Esophagus squamous epithelium (tissue), 5 donors: ENCODE results near the gene CSTPP1. TPM values are rescaled to one million over a fixed set of nuclear protein-coding genes. Genes with fewer than 3 reads are reported as not detected.

Experiments used
- DNase-seq: peaks from one replicate; lab custom pipeline; 2025; lab: John Stamatoyannopoulos, UW
- H3K27ac ChIP-seq, 4 donors: fragments of 200-600 bp; sonication (generic); one replicate each; pipeline ENCODE4 v1.5.1; 2016 to 2019; ENCODE audit warnings: mild to moderate bottlenecking in 1 of 4
- H3K27me3 ChIP-seq, 4 donors: fragments of 200-600 bp; sonication (generic); 1 replicate in 3 of 4; 2 replicates in 1 of 4; pipeline versions ENCODE4 v1.5.1 to v1.6.0; 2017 to 2021; ENCODE audit warnings: antibody characterized with exemption in 1 of 4
- H3K36me3 ChIP-seq, 3 donors: fragments of 200-600 bp; sonication (generic); one replicate each; pipeline ENCODE4 v1.5.1; 2016 to 2019
- H3K4me1 ChIP-seq, 3 donors: fragments of 200-600 bp; sonication (generic); one replicate each; pipeline ENCODE4 v1.5.1; 2017 to 2019
- H3K4me3 ChIP-seq, 4 donors: fragments of 200-600 bp; sonication (generic); 1 replicate in 3 of 4; 2 replicates in 1 of 4; pipeline ENCODE4 v1.5.1; 2016 to 2019; ENCODE audit warnings: mild to moderate bottlenecking in 2 of 4, moderate library complexity in 1 of 4
- H3K9me3 ChIP-seq, 3 donors: fragments of 200-600 bp; sonication (generic); one replicate each; pipeline ENCODE4 v1.5.1; 2016 to 2019
- POLR2A ChIP-seq, 4 donors: fragments of 450-650 bp; IDR thresholded peaks; one replicate each; pipeline ENCODE4 v1.6.1; 2017; ENCODE audit warnings: antibody characterized with exemption in 4 of 4, mild to moderate bottlenecking in 4 of 4, moderate library complexity in 3 of 4
- WGBS, 2 donors: methylation state at CpG; one replicate each; pipeline ENCODE4 v1.1.5; 2018; 5-methylcytosine and 5-hydroxymethylcytosine counted together
- intact Hi-C: fragments of 100-400 bp; cut with DNase I; formaldehyde crosslinking; loops from one replicate; pipeline ENCODE4 v1.15.0; 2022
- total RNA-seq, 4 donors: library from RNA; depleted of rRNA; stranded (reverse); fragments of >200 nt; gene quantifications; one replicate each; pipeline ENCODE4 v1.1.0, GENCODE V29; 2016
- TF ChIP-seq, protein P1 (sequence below), 6 experiments: fragments of 450-650 bp in 4 of 6; fragments of 200-600 bp in 2 of 6; sonication (generic) in 2 of 6; IDR thresholded peaks; one replicate each; pipeline ENCODE4 v1.5.1; 2016 to 2019; ENCODE audit warnings: antibody characterized with exemption in 6 of 6, mild to moderate bottlenecking in 4 of 6, moderate library complexity in 4 of 6
- donor health status: DM: yes; HTN: yes; CAD: no.

CSTPP1 gene
- total RNA-seq, 4 donors from 2014 or later, result 9.4 to 19.6 (median 16.4) TPM

GRCh38 chr11:46970913-46971625 is 34.5 kb downstream of the CSTPP1 start:
- no peak for DNase-seq
- Histone ChIP-seq H3K4me3 (no peak overlapping the region), H3K27ac (no peak overlapping the region), H3K9me3 (no peaks in the 10 kb centered on the region), H3K4me1 (no peaks in the 10 kb centered on the region), H3K27me3 (no peaks in the 10 kb centered on the region), H3K36me3 (no peaks in the 10 kb centered on the region)
- intact Hi-C loops, result no loop called here
- TF ChIP-seq, protein P1, sequence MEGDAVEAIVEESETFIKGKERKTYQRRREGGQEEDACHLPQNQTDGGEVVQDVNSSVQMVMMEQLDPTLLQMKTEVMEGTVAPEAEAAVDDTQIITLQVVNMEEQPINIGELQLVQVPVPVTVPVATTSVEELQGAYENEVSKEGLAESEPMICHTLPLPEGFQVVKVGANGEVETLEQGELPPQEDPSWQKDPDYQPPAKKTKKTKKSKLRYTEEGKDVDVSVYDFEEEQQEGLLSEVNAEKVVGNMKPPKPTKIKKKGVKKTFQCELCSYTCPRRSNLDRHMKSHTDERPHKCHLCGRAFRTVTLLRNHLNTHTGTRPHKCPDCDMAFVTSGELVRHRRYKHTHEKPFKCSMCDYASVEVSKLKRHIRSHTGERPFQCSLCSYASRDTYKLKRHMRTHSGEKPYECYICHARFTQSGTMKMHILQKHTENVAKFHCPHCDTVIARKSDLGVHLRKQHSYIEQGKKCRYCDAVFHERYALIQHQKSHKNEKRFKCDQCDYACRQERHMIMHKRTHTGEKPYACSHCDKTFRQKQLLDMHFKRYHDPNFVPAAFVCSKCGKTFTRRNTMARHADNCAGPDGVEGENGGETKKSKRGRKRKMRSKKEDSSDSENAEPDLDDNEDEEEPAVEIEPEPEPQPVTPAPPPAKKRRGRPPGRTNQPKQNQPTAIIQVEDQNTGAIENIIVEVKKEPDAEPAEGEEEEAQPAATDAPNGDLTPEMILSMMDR (IDR thresholded peaks at IDR 0.05), result no peak
- no peak for TF ChIP-seq POLR2A (IDR thresholded peaks at IDR 0.05)
- WGBS, 2 donors, result 91 to 92% methylated on average over 3 of the region's 3 CpGs

DNA sequence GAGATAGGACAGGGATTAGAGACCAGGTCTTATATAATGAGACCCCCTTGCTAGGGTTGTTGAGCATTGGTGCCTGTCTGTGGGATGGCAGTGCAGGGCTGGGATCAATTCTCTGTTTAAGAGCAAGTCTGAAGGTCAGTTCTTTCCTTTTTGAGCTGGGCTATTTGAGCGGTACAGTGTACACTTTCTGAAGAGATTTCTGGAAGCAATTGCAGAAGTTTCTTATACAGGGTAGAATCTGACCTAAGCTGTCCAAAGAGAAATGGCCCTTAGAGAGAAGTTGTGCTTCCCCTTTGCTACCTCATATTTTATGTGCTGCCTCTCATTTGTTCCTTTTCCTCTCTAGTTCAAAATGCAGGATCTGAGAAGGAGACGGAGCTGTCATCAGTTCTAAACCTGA is 35.8 kb downstream of the CSTPP1 start:
- Histone ChIP-seq H3K4me1 (no peaks in the 10 kb centered on the region), H3K4me3 (no peak overlapping the region), H3K27ac (no peak overlapping the region), H3K9me3 (no peaks in the 10 kb centered on the region), H3K27me3 (no peaks in the 10 kb centered on the region), H3K36me3 (no peaks in the 10 kb centered on the region)
- DNase-seq, result no peak
- 79 to 89% methylated on average over 2 of the region's 2 CpGs for WGBS, 2 donors
- TF ChIP-seq, protein P1 (IDR thresholded peaks at IDR 0.05), result no peak
- TF ChIP-seq POLR2A (IDR thresholded peaks at IDR 0.05), result no peak
- intact Hi-C loops, result no loop called here

DNA sequence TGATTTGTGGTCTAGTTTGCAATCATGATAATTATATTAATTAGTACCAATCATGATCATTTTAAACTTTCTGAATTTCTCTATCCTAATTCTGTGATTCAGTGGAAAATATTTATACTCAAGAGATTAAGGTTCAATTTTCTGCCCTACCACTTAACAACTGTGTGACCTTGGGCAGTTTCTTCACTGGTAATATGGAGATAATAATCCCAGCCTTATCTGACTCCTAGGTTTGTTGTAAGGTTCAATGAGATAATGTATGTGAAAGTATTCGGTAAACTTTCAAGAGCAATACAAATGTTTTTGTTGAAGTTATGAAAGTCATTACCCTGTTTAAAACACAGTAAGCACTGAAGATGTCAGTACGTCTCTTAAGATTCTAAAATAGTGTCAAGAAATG is 36.3 kb downstream of the CSTPP1 start:
- TF ChIP-seq, protein P1 (IDR thresholded peaks at IDR 0.05), result no peak
- TF ChIP-seq POLR2A (IDR thresholded peaks at IDR 0.05), result no peak
- Histone ChIP-seq H3K4me3 (no peak overlapping the region), H3K4me1 (no peaks in the 10 kb centered on the region), H3K9me3 (no peaks in the 10 kb centered on the region), H3K27me3 (no peaks in the 10 kb centered on the region), H3K36me3 (no peaks in the 10 kb centered on the region), H3K27ac (no peak overlapping the region)
- intact Hi-C loops, result no loop called here
- no peak for DNase-seq
- WGBS, 2 donors, result 80 to 92% methylated on average over 2 of the region's 2 CpGs

DNA sequence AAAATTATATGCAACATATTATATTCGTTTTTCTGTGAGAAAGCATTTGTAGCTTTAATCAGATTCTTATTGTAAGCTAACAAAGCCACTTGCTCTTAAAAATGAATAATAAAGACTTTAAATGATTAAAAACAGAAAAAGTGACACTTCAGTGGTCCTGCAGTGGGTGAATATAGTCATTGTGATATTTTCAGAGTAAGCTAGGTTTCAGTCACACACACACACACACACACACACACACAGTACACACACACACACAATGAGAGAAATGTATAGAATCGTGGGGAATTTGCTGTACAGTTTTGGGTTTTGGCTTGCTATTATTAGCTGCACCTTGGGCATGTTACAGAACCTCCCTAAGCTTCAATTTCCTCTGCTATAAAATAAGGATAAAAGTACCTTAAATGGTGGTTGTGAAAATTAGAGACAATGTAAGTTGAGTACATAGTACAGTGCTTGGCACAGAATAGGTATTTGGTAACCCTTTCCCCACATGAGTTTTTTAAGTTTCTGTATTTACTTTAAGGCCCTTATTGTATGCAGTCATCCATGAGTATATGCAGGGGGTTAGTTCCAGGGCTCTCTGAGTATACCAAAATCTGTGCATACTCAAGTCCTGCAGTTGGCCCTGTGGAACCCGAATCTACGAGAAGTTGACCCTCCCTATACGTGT is 39.8 kb downstream of the CSTPP1 start:
- no peaks in the 10 kb centered on the region for H3K9me3 ChIP-seq
- 76 to 83% methylated on average over 5 of the region's 5 CpGs for WGBS, 2 donors
- DNase-seq, result no peak
- intact Hi-C loops, result no loop called here
- no peaks in the 10 kb centered on the region for H3K36me3 ChIP-seq
- H3K4me1 ChIP-seq, result no peaks in the 10 kb centered on the region
- no peak overlapping the region for H3K4me3 ChIP-seq
- no peaks in the 10 kb centered on the region for H3K27me3 ChIP-seq
- TF ChIP-seq, protein P1 (IDR thresholded peaks at IDR 0.05), result no peak
- no peak for TF ChIP-seq POLR2A (IDR thresholded peaks at IDR 0.05)
- H3K27ac ChIP-seq, result no peak overlapping the region

DNA sequence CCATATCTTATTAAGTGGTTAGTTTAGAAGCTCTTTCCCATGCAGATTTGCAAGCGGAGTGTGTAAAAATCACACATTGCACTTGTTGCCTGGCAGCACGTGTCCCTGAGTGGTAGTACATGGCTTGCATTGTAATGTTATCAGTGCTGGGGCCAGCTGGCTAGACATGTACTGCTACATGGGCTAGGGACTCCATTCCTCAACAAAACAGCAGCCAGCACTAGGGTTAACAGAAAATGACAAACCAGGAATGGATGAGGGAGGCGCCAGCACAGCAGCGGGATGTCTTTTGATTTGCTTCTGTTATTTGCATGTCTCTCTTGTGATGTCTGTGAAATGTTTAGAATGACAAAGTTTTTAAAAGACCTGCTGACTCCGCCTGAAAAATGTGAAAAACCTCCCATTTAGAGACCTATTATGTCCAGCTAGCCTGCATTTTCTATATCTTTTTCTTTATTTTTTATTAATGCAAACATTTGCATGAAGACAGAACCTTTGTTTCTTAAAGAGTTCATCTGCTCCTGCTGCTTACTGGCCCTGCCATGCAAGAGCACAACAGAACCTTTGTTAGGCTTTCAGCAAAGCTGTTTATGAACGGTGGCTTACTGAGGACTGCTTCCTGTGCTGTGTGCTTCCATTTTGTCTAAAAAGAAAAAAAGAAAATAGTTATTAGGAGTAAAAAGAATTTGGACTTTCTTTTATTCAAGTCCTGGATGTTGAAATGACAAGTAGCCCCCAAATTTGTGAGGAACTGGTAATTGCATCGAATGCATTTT is 40.7 kb downstream of the CSTPP1 start:
- intact Hi-C loops, result no loop called here
- WGBS, 2 donors, result 75 to 80% methylated on average over 7 of the region's 7 CpGs
- H3K4me3 ChIP-seq, result no peak overlapping the region

More for the DNA sequence above, 40.7 kb downstream of the CSTPP1 start:
- Histone ChIP-seq H3K27ac (no peak overlapping the region), H3K9me3 (no peaks in the 10 kb centered on the region), H3K36me3 (no peaks in the 10 kb centered on the region), H3K27me3 (no peaks in the 10 kb centered on the region), H3K4me1 (no peaks in the 10 kb centered on the region)
- TF ChIP-seq, protein P1 (IDR thresholded peaks at IDR 0.05), result no peak
- TF ChIP-seq POLR2A (IDR thresholded peaks at IDR 0.05), result no peak
- DNase-seq, result no peak
